Measurements from ENCODE around the gene COL11A1. TPM values are rescaled to one million over a fixed set of nuclear protein-coding genes. Genes with fewer than 3 reads are reported as not detected.

Gene COL11A1
- total and polyA plus RNA-seq, 9 of the 15 experiments (the other 6 are each of a cell fraction or from before 2014, with no cell fraction given), result 0.07 TPM; not detected in 8

GRCh38 chr1:102879439-102879993 lies 228.8 kb downstream of the COL11A1 start:
- ATAC-seq (no peak), DNase-seq (ENCODE audit: extremely low read depth in 1 of 4, low spot score in 3 of 4) (no peak), FAIRE-seq (no peak)
- WGBS (ENCODE audit: insufficient coverage, low coverage, missing lambda C conversion rate), result 3% methylated on average over 6 of the region's 6 CpGs
- no peaks in the 10 kb centered on the region for H4K20me1 ChIP-seq (replicated peaks; ENCODE audit: control insufficient read depth, insufficient read depth, low read length)
- no peak overlapping the region for H3K4me3 ChIP-seq
- H3K36me3 ChIP-seq (ENCODE audit: control insufficient read depth, insufficient read depth, low read length), result no peaks in the 10 kb centered on the region
- no peak overlapping the region for H3K27ac ChIP-seq (ENCODE audit: extremely low read depth, low read depth, low read length)
- H3K9ac ChIP-seq (ENCODE audit: insufficient read depth in 1 of 2, low read depth in 2 of 2, low read length in 2 of 2), result no peak overlapping the region
- H3K79me2 ChIP-seq (ENCODE audit: control insufficient read depth, insufficient read depth, low read length), result no peaks in the 10 kb centered on the region
- 0 out of 2 replicates have a peak, but pooled peaks cover 3% of the 10 kb centered on the region for H3K9me3 ChIP-seq (replicated peaks; ENCODE audit: control insufficient read depth, insufficient read depth, low read depth, low read length)
- no peaks in the 10 kb centered on the region for H3K27me3 ChIP-seq (ENCODE audit: control insufficient read depth in 2 of 2, insufficient read depth in 2 of 2, low read length in 2 of 2)
- H3K4me1 ChIP-seq (replicated peaks in 1 of 2; ENCODE audit: control insufficient read depth in 2 of 2, insufficient read depth in 2 of 2, low read length in 2 of 2), result no peaks in the 10 kb centered on the region
- no peaks in the 10 kb centered on the region for H3K9me1 ChIP-seq (ENCODE audit: control insufficient read depth, insufficient read depth, low read length)
- intact Hi-C loops (cut with micrococcal nuclease), result no loop called here
- BruUV-seq (replicated peaks), result no TSS peak
- in situ Hi-C loops (cut with MboI), result no loop called here
- POLR2A ChIA-PET, result no interaction called here
- CTCF ChIA-PET (ENCODE audit: low intra/inter-chr PET ratio), result no interaction called here
- no peak overlapping the region for H2AFZ ChIP-seq (ENCODE audit: low read depth, low read length)
- no peak for TF ChIP-seq HMGN3 (IDR thresholded peaks at IDR 0.05; ENCODE audit: borderline replicate concordance, extremely low read depth, insufficient read length, low read depth, low read length)
- no peak for TF ChIP-seq RBBP5 (IDR thresholded peaks at IDR 0.05; ENCODE audit: borderline replicate concordance, insufficient read depth, low read length, poor library complexity, severe bottlenecking)
- no peak overlapping the region for H3K4me2 ChIP-seq (ENCODE audit: insufficient read depth, low read length)

- ChIA-PET POLR2A (no interaction called here), CTCF (ENCODE audit: low intra/inter-chr PET ratio) (no interaction called here)
- Histone ChIP-seq H3K36me3 (ENCODE audit: control insufficient read depth, insufficient read depth, low read length) (no peaks in the 10 kb centered on the region), H3K9ac (ENCODE audit: insufficient read depth in 1 of 2, low read depth in 2 of 2, low read length in 2 of 2) (no peak overlapping the region), H3K9me1 (ENCODE audit: control insufficient read depth, insufficient read depth, low read length) (no peaks in the 10 kb centered on the region), H3K4me2 (ENCODE audit: insufficient read depth, low read length) (no peak overlapping the region), H2AFZ (ENCODE audit: low read depth, low read length) (no peak overlapping the region), H3K9me3 (replicated peaks; ENCODE audit: control insufficient read depth, insufficient read depth, low read depth, low read length) (0 out of 2 replicates have a peak, but pooled peaks cover 2% of the 10 kb centered on the region), H3K79me2 (ENCODE audit: control insufficient read depth, insufficient read depth, low read length) (no peaks in the 10 kb centered on the region), H3K27me3 (ENCODE audit: control insufficient read depth in 2 of 2, insufficient read depth in 2 of 2, low read length in 2 of 2) (no peaks in the 10 kb centered on the region), H3K27ac (ENCODE audit: extremely low read depth, low read depth, low read length) (no peak overlapping the region), H4K20me1 (replicated peaks; ENCODE audit: control insufficient read depth, insufficient read depth, low read length) (no peaks in the 10 kb centered on the region), H3K4me1 (replicated peaks in 1 of 2; ENCODE audit: control insufficient read depth in 2 of 2, insufficient read depth in 2 of 2, low read length in 2 of 2) (no peaks in the 10 kb centered on the region), H3K4me3 (no peak overlapping the region)
- in situ Hi-C loops (cut with MboI) (no loop called here), intact Hi-C loops (cut with micrococcal nuclease) (no loop called here)
- FAIRE-seq (no peak), ATAC-seq (no peak), DNase-seq (ENCODE audit: extremely low read depth in 1 of 4, low spot score in 3 of 4) (no peak)
- no TSS peak for BruUV-seq (replicated peaks)
- 0% methylated on average over 1 of the region's 1 CpG for WGBS (ENCODE audit: insufficient coverage, low coverage, missing lambda C conversion rate)
- no peak for TF ChIP-seq AFF1 (IDR thresholded peaks at IDR 0.05; ENCODE audit: low read depth in 1 of 2, partially characterized antibody in 2 of 2)
- no peak for TF ChIP-seq BMI1 (IDR thresholded peaks at IDR 0.05; ENCODE audit: low read length)
- TF ChIP-seq TAF7 (tag; IDR thresholded peaks at IDR 0.05), result no peak
- TF ChIP-seq BRCA1 (IDR thresholded peaks at IDR 0.05), result no peak
- no peak for TF ChIP-seq BRCA1 (CRISPR knock-in tag; IDR thresholded peaks at IDR 0.05)
- no peak for TF ChIP-seq ZNF3 (CRISPR knock-in tag; IDR thresholded peaks at IDR 0.05)
- TF ChIP-seq PPARD (CRISPR knock-in tag; IDR thresholded peaks at IDR 0.05), result no peak
- TF ChIP-seq SLC30A9 (CRISPR knock-in tag; IDR thresholded peaks at IDR 0.05), result no peak
- TF ChIP-seq FOXK1 (CRISPR knock-in tag; IDR thresholded peaks at IDR 0.05; ENCODE audit: borderline replicate concordance), result no peak
- no peak for TF ChIP-seq ZNF717 (CRISPR knock-in tag; IDR thresholded peaks at IDR 0.05)
- TF ChIP-seq E2F3 (CRISPR knock-in tag; IDR thresholded peaks at IDR 0.05), result no peak
- no peak for TF ChIP-seq NUFIP1 (IDR thresholded peaks at IDR 0.05; ENCODE audit: partially characterized antibody)
Observed at GRCh38 chr1:102875756-102876155, 232.6 kb downstream of the COL11A1 start.
